Activated naive CD4-positive, alpha-beta T cell treated with anti-CD3 and anti-CD28 coated beads for 36 hours (primary cell): Measurements from ENCODE around the gene LRFN2. TPM values are rescaled to one million over a fixed set of nuclear protein-coding genes. Genes with fewer than 3 reads are reported as not detected.

Experiments
- CTCF ChIA-PET: fragments of 350-600 bp; sonication (Branson Sonifier 250); formaldehyde crosslinking; loops from one replicate; lab custom pipeline; 2021; ENCODE audit warnings: antibody characterized with exemption; lab: Charles Lee
- DNase-seq: peaks from one replicate; pipeline ENCODE4 v3.0.0-alpha.2; 2020
- H3K27ac Mint-ChIP-seq: one replicate; pipeline ENCODE4 v1.8.0; 2021; ENCODE audit warnings: mild to moderate bottlenecking, mixed read lengths
- H3K27me3 Mint-ChIP-seq: one replicate; pipeline ENCODE4 v1.8.0; 2021; ENCODE audit warnings: low read depth, mixed read lengths
- H3K36me3 Mint-ChIP-seq: one replicate; pipeline ENCODE4 v1.8.0; 2021; ENCODE audit warnings: low read depth, mixed read lengths
- H3K4me1 Mint-ChIP-seq: one replicate; pipeline ENCODE4 v1.8.0; 2021; ENCODE audit warnings: low read depth, mixed read lengths
- H3K4me3 Mint-ChIP-seq: one replicate; pipeline ENCODE4 v1.8.0; 2021; ENCODE audit warnings: mild to moderate bottlenecking, moderate library complexity, mixed read lengths
- H3K9me3 Mint-ChIP-seq: one replicate; pipeline ENCODE4 v1.8.0; 2021; ENCODE audit warnings: mixed read lengths
- intact Hi-C: fragments of 100-400 bp; cut with micrococcal nuclease; formaldehyde crosslinking; loops from one replicate; pipeline ENCODE4 v1.15.1; 2023
- total RNA-seq, 2 experiments: library from RNA; stranded (reverse); gene quantifications; one replicate each; pipeline ENCODE4 v1.2.3, GENCODE V29; 2021

The LRFN2 gene
- total RNA-seq, 2 experiments from 2014 or later, result not detected

- H3K9me3 Mint-ChIP-seq, result no peaks in the 10 kb centered on the region
- DNase-seq, result no peak
- no peaks in the 10 kb centered on the region for H3K4me1 Mint-ChIP-seq
- H3K27ac Mint-ChIP-seq, result no peak overlapping the region
- H3K4me3 Mint-ChIP-seq, result no peak overlapping the region
- intact Hi-C loops, result no loop called here
- H3K36me3 Mint-ChIP-seq, result no peaks in the 10 kb centered on the region
- CTCF ChIA-PET, result no interaction called here
- no peaks in the 10 kb centered on the region for H3K27me3 Mint-ChIP-seq
These were observed 154.2 kb downstream of the LRFN2 start for GRCh38 chr6:40432982-40433381.

- Mint-ChIP-seq H3K27me3 (no peaks in the 10 kb centered on the region), H3K9me3 (no peaks in the 10 kb centered on the region), H3K27ac (no peak overlapping the region), H3K36me3 (no peaks in the 10 kb centered on the region), H3K4me1 (no peaks in the 10 kb centered on the region), H3K4me3 (no peak overlapping the region)
- CTCF ChIA-PET, result no interaction called here
- no peak for DNase-seq
- intact Hi-C loops, result no loop called here
These were observed 155.5 kb downstream of the LRFN2 start for GRCh38 chr6:40431706-40432105.

- Mint-ChIP-seq H3K27ac (no peak overlapping the region), H3K27me3 (no peaks in the 10 kb centered on the region), H3K4me3 (no peak overlapping the region), H3K4me1 (no peaks in the 10 kb centered on the region), H3K9me3 (no peaks in the 10 kb centered on the region), H3K36me3 (no peaks in the 10 kb centered on the region)
- CTCF ChIA-PET, result no interaction called here
- intact Hi-C loops, result no loop called here
- no peak for DNase-seq
These were observed 160.0 kb downstream of the LRFN2 start for GRCh38 chr6:40427196-40427595.

GRCh38 chr6:40426346-40427066 is 160.7 kb downstream of the LRFN2 start:
- intact Hi-C loops, result no loop called here
- no peaks in the 10 kb centered on the region for H3K27me3 Mint-ChIP-seq
- no peaks in the 10 kb centered on the region for H3K36me3 Mint-ChIP-seq
- CTCF ChIA-PET, result interaction anchor here (1.1 kb wide), 1 partner anchor 10 kb away, joined by 3 read pairs; no protein-coding TSS in a partner anchor
- no peaks in the 10 kb centered on the region for H3K4me1 Mint-ChIP-seq
- no peaks in the 10 kb centered on the region for H3K9me3 Mint-ChIP-seq
- H3K27ac Mint-ChIP-seq, result no peak overlapping the region
- no peak for DNase-seq
- no peak overlapping the region for H3K4me3 Mint-ChIP-seq

GRCh38 chr6:40425192-40425919 is 161.8 kb downstream of the LRFN2 start:
- Mint-ChIP-seq H3K36me3 (no peaks in the 10 kb centered on the region), H3K4me1 (no peaks in the 10 kb centered on the region), H3K27me3 (no peaks in the 10 kb centered on the region), H3K27ac (no peak overlapping the region), H3K4me3 (no peak overlapping the region), H3K9me3 (no peaks in the 10 kb centered on the region)
- no peak for DNase-seq
- intact Hi-C loops, result no loop called here
- CTCF ChIA-PET, result no interaction called here

- DNase-seq, result no peak
- no peak overlapping the region for H3K27ac Mint-ChIP-seq
- no peaks in the 10 kb centered on the region for H3K36me3 Mint-ChIP-seq
- no peaks in the 10 kb centered on the region for H3K9me3 Mint-ChIP-seq
- intact Hi-C loops, result no loop called here
- H3K4me3 Mint-ChIP-seq, result no peak overlapping the region
- no peaks in the 10 kb centered on the region for H3K4me1 Mint-ChIP-seq
- no peaks in the 10 kb centered on the region for H3K27me3 Mint-ChIP-seq
- CTCF ChIA-PET, result no interaction called here
These were observed 165.1 kb downstream of the LRFN2 start for GRCh38 chr6:40422046-40422445.

GRCh38 chr6:40419946-40420728 is 167.0 kb downstream of the LRFN2 start:
- Mint-ChIP-seq H3K36me3 (no peaks in the 10 kb centered on the region), H3K27me3 (no peaks in the 10 kb centered on the region), H3K27ac (no peak overlapping the region), H3K9me3 (no peaks in the 10 kb centered on the region), H3K4me3 (no peak overlapping the region), H3K4me1 (no peaks in the 10 kb centered on the region)
- CTCF ChIA-PET, result no interaction called here
- intact Hi-C loops, result no loop called here
- no peak for DNase-seq

GRCh38 chr6:40419377-40419776 is 167.8 kb downstream of the LRFN2 start:
- Mint-ChIP-seq H3K9me3 (no peaks in the 10 kb centered on the region), H3K36me3 (no peaks in the 10 kb centered on the region), H3K27ac (no peak overlapping the region), H3K4me3 (no peak overlapping the region), H3K4me1 (no peaks in the 10 kb centered on the region), H3K27me3 (no peaks in the 10 kb centered on the region)
- DNase-seq, result no peak
- CTCF ChIA-PET, result no interaction called here
- intact Hi-C loops, result no loop called here

GRCh38 chr6:40417031-40417430 is 170.1 kb downstream of the LRFN2 start:
- Mint-ChIP-seq H3K27ac (no peak overlapping the region), H3K4me3 (no peak overlapping the region), H3K36me3 (no peaks in the 10 kb centered on the region), H3K9me3 (no peaks in the 10 kb centered on the region), H3K4me1 (no peaks in the 10 kb centered on the region), H3K27me3 (no peaks in the 10 kb centered on the region)
- intact Hi-C loops, result no loop called here
- DNase-seq, result no peak
- CTCF ChIA-PET, result no interaction called here

- no peak overlapping the region for H3K27ac Mint-ChIP-seq
- H3K4me1 Mint-ChIP-seq, result no peaks in the 10 kb centered on the region
- no peaks in the 10 kb centered on the region for H3K36me3 Mint-ChIP-seq
- intact Hi-C loops, result no loop called here
- no peak for DNase-seq
- CTCF ChIA-PET, result interaction anchor here (1.0 kb wide), 1 partner anchor 19 kb away, joined by 3 read pairs; no protein-coding TSS in a partner anchor
- H3K4me3 Mint-ChIP-seq, result no peak overlapping the region
- no peaks in the 10 kb centered on the region for H3K9me3 Mint-ChIP-seq
- peaks cover 3% of the 10 kb centered on the region for H3K27me3 Mint-ChIP-seq
These were observed 172.5 kb downstream of the LRFN2 start for GRCh38 chr6:40414617-40415016.

- no peak overlapping the region for H3K4me3 Mint-ChIP-seq
- H3K9me3 Mint-ChIP-seq, result no peaks in the 10 kb centered on the region
- intact Hi-C loops, result no loop called here
- no peaks in the 10 kb centered on the region for H3K4me1 Mint-ChIP-seq
- H3K27me3 Mint-ChIP-seq, result peaks cover 3% of the 10 kb centered on the region
- CTCF ChIA-PET, result no interaction called here
- H3K27ac Mint-ChIP-seq, result no peak overlapping the region
- no peak for DNase-seq
- no peaks in the 10 kb centered on the region for H3K36me3 Mint-ChIP-seq
These were observed 173.9 kb downstream of the LRFN2 start for GRCh38 chr6:40413239-40413638.

GRCh38 chr6:40411881-40412280 is 175.3 kb downstream of the LRFN2 start:
- Mint-ChIP-seq H3K4me3 (no peak overlapping the region), H3K36me3 (no peaks in the 10 kb centered on the region), H3K27ac (no peak overlapping the region), H3K9me3 (no peaks in the 10 kb centered on the region), H3K4me1 (no peaks in the 10 kb centered on the region), H3K27me3 (peaks cover 3% of the 10 kb centered on the region)
- DNase-seq, result no peak
- intact Hi-C loops, result no loop called here
- CTCF ChIA-PET, result no interaction called here
